ENCODE results near the gene FAM107B.
"Not testable (repeated sequence)": the region's sequence is repeated elsewhere in the genome, so short reads cannot be mapped to it uniquely, and the experiment has no call there.

The FAM107B gene

DNA sequence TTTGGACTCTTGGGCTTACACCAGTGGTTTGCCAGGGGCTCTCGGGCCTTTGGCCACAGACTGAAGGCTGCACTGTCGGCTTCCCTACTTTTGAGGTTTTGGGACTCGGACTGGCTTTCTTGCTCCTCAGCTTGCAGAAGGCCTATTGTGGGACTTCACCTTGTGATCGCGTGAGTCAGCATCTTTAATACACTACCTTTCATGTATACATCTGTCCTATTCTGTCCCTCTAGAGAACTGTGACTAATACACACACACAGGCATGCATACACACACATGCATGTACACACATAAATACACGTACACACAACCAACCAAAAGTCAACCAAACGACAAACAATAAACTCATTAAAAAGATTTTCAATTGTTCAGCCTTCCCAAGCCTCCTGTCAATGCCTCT is 86.5 kb downstream of the FAM107B start:
- not testable (repeated sequence) for DNase-seq

GRCh38 chr10:14687340-14687739 is 87.4 kb downstream of the FAM107B start:
- no peak for DNase-seq

- DNase-seq, result no peak
Observed at GRCh38 chr10:14686356-14686755, 88.3 kb downstream of the FAM107B start.

DNA sequence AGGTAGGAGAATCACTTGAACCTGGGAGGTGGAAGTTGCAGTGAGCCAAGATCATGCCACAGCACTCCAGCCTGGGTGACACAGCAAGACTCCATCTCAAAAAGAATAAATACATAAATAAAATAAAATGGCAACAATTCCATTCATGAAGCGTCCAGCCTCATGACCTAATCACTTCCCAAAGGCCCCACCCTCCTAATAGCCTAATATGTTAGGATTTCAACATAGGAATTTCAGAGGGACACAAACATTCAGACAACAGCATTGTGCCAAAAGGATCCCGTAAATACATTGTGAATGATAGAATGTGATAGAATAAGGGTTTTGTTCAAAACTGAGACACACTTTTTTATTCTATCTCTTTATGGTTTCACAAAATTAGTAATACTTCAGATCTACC is 90.3 kb downstream of the FAM107B start:
- DNase-seq, result no peak

GRCh38 chr10:14683256-14683655 is 91.4 kb downstream of the FAM107B start:
- no peak for DNase-seq

DNA sequence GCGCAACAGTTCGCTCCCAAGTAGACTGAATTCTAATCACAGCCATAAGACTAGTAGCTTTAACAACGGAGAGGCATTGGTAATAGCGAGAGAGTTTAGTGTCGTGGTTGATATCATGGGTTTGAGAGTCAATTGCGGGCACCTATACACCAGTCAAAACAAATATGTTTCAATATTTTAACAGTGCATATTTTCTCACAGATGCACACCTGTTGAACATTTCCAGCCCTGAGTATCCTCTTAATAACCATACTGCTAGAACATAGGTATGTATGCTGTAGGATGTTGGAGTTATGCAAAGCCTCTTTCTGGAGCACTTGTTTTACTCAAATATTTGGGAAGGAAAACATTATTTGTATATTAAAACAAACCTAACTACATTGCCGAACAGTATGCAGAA is 92.9 kb downstream of the FAM107B start:
- DNase-seq, result no peak

- DNase-seq, result no peak
Observed at GRCh38 chr10:14681305-14681704, 93.4 kb downstream of the FAM107B start.

GRCh38 chr10:14678637-14679036 is 96.1 kb downstream of the FAM107B start:
- DNase-seq, result no peak

GRCh38 chr10:14676732-14677131 is 98.0 kb downstream of the FAM107B start:
- DNase-seq, result no peak

DNA sequence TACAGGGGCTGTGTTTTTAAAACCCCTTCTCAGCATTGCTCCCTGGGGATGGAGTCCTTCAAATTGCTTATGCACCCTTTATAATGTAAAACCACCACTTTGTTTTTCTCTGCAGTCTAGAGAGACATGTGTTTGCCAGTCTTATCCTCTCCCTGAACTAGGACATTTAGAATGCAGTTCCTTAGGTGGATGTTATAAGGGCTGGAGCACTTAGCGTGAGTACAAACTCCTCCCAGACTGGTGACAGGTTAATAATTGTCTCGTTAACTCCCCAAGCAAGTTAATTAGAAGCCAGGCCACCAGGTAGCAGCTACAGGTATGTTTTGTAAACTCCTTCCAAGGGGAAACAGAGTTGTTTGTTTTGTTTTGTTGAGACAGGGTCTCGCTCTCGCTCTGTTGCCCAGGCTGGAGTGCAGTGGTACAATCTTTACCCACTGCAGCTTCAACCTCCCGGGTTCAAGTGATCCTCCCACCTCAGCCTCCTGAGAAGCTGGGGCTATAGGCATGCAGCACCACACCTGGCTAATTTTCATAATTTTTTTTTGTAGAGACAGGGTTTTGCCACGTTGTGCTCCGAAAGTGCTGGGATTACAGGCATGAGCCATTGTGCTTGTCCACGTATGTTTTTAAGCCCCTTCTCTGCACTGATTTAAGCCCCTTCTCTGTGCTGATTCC is 100.2 kb downstream of the FAM107B start:
- no peak for DNase-seq

GRCh38 chr10:14673189-14673861 is 101.4 kb downstream of the FAM107B start:
- no peak for DNase-seq

DNA sequence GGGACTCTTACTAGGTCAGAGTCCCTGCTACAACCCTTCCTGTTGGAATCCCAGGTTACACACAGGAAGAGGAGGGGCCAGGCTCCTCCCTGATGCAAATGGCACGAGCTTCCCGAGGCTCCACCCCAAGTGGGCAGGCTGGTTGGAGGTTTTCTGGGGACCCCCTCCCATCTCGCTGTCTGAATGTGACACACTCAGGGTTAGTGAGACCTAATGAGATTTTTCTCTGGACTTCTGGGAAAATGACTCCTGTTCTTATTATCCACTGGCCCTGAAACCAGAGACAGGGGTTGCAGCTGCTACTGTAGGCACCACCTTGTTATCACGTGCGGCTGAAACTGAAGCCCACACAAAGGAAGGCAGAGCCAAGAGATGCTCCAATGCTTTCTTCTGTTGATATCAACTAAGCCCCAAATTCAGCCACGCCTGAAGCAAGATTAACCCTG is 103.3 kb downstream of the FAM107B start:
- DNase-seq, result no peak

GRCh38 chr10:14670551-14671240 is 104.0 kb downstream of the FAM107B start:
- DNase-seq, result no peak

GRCh38 chr10:14669576-14669975 is 105.1 kb downstream of the FAM107B start:
- no peak for DNase-seq

DNA sequence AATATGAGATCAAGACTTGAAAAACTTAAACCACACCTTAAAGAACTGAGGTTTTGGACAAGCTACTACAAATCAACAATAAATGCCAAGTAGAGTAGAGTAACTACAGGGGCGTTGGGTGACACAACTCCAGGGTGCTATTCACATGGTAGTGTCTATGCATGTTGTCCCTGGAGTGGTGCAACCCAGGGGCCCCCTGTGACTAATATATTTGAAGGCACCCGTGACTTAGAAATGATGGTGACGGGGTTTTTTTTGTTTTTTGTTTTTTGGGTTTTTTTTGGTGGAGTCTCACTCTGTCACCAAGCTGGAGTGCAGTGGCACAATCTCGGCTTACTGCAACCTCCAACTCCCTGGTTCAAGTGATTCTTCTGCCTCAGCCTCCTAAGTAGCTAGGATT is 106.9 kb downstream of the FAM107B start:
- DNase-seq, result no peak

GRCh38 chr10:14667280-14667679 is 107.4 kb downstream of the FAM107B start:
- DNase-seq, result no peak

- DNase-seq, result no peak
Observed at GRCh38 chr10:14665865-14666857, 108.5 kb downstream of the FAM107B start.

DNA sequence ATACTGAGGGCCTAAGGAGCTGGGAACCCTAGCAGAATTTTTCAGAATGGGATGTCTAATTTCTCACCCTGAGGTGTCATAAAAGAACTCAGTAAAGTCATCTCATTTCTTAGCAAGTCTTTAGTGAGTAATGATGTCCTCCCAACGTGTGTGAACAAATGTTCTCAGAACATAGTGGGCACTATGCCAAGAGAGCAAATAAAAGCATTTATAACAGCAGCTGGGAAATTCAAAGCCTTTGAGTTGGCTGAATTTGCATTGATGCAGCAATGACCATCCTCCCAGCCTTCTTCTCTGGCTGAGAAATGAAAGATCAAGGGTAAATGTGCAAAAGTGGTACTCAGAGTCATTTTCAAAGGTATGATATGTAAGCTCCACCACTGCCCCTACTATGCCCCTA is 109.4 kb downstream of the FAM107B start:
- no peak for DNase-seq

DNA sequence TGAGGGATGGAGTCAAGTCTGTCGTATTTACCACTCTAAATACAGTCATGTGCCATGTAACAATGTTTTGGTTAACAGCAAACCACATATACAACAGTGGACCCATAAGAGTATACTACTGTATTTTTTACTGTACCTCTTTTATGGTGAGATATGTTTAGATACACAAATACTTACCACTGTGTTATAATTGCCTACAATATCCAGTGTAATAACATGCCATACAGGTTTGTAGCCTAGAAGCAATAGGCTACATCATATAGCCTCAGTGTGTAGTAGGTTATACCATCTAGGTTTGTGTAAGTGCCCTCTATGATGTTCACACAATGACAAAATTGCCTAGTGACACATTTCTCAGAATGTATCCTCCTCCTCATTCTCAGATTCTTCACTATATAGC is 110.4 kb downstream of the FAM107B start:
- DNase-seq, result no peak

GRCh38 chr10:14661818-14662217 is 112.9 kb downstream of the FAM107B start:
- no peak for DNase-seq

GRCh38 chr10:14660831-14661230 is 113.9 kb downstream of the FAM107B start:
- DNase-seq, result no peak

- DNase-seq, result no peak
Observed at GRCh38 chr10:14659626-14660196, 115.0 kb downstream of the FAM107B start.
